HCT116 (cell line): ENCODE data around the gene UGP2.

Experiments
- ATF3 ChIP-seq: IDR thresholded peaks from 2 replicates; pipeline ENCODE4 v1.6.1; 2012
- CTCF ChIP-seq, 3 experiments: fragments of 200-600 bp in 1 of 3; sonication (generic) in 1 of 3; IDR thresholded peaks in 2 of 3; conservative IDR thresholded peaks in 1 of 3; 2 replicates each; pipeline ENCODE4 v1.5.1; 2012 to 2017; ENCODE audit warnings: low read depth in 2 of 3, low read length in 2 of 3, antibody characterized with exemption in 1 of 3, borderline replicate concordance in 1 of 3, control low read depth in 1 of 3, mild to moderate bottlenecking in 1 of 3, mixed read lengths in 1 of 3, mixed run types in 1 of 3, moderate library complexity in 1 of 3; ENCODE audit not compliant: insufficient read depth in 1 of 3
- EZH2 ChIP-seq: fragments of 200-600 bp; sonication (generic); IDR thresholded peaks from 2 replicates; pipeline ENCODE4 v1.6.1; 2017; ENCODE audit warnings: antibody characterized with exemption, mixed run types
- JUND ChIP-seq: IDR thresholded peaks from 2 replicates; pipeline ENCODE4 v1.6.1; 2012
- RAD21 ChIP-seq: IDR thresholded peaks from 2 replicates; pipeline ENCODE4 v1.6.1; 2012; ENCODE audit warnings: low read depth, mild to moderate bottlenecking
- REST ChIP-seq: IDR thresholded peaks from 2 replicates; pipeline ENCODE4 v1.6.1; 2012; ENCODE audit warnings: low read depth
- SP1 ChIP-seq: IDR thresholded peaks from 2 replicates; pipeline ENCODE4 v1.6.1; 2012; ENCODE audit warnings: low read depth
- YY1 ChIP-seq: IDR thresholded peaks from 2 replicates; pipeline ENCODE4 v1.6.1; 2011; ENCODE audit warnings: low read length, low read depth, moderate library complexity, mild to moderate bottlenecking; ENCODE audit not compliant: insufficient replicate concordance; ENCODE audit errors: extremely low read depth

- TF ChIP-seq CTCF (IDR thresholded peaks at IDR 0.05 in 2 of 3, conservative IDR thresholded peaks at IDR 0.05 in 1 of 3; ENCODE audit: borderline replicate concordance in 1 of 3, insufficient read depth in 1 of 3, low read depth in 2 of 3, low read length in 2 of 3) (no peak), EZH2 (no peak), JUND (no peak), REST (no peak), ATF3 (no peak), RAD21 (no peak), YY1 (no peak), SP1 (no peak)
Measured at GRCh38 chr2:63850649-63851048, 9.0 kb downstream of the UGP2 start.
